GM12874 (cell line): ENCODE measurements around the gene LRIG1.

ENCODE experiments used
- CTCF ChIP-seq: IDR thresholded peaks from 2 replicates; pipeline ENCODE4 v1.5.1; 2011; ENCODE audit warnings: low read depth, mild to moderate bottlenecking, control low read depth, low read length, moderate library complexity; ENCODE audit not compliant: insufficient read depth

LRIG1 gene

GRCh38 chr3:66348704-66349103, 152.1 kb downstream of the LRIG1 start:
- TF ChIP-seq CTCF: no peak

- no peak for TF ChIP-seq CTCF
These were observed 155.8 kb downstream of the LRIG1 start for GRCh38 chr3:66344848-66345578.

- no peak for TF ChIP-seq CTCF
These were observed 156.4 kb downstream of the LRIG1 start for GRCh38 chr3:66344391-66344811.

GRCh38 chr3:66342717-66343356, 158.0 kb downstream of the LRIG1 start:
- no peak for TF ChIP-seq CTCF

- TF ChIP-seq CTCF: no peak
These were observed 161.9 kb downstream of the LRIG1 start for GRCh38 chr3:66338927-66339326.

- TF ChIP-seq CTCF: no peak
These were observed 164.5 kb downstream of the LRIG1 start for GRCh38 chr3:66336333-66336766.

- TF ChIP-seq CTCF: no peak
These were observed 165.2 kb downstream of the LRIG1 start for GRCh38 chr3:66335671-66336070.
